Measurements from ENCODE around the gene PLIN1. TPM values are rescaled to one million over a fixed set of nuclear protein-coding genes. Genes with fewer than 3 reads are reported as not detected.
A peak's percentile ranks its signal among the peaks of the same experiment; 100 is the strongest.

PLIN1 gene
- under 0.01 and 0.22 TPM in 2 replicates for total RNA-seq (2012; rRNA removed)

- Histone ChIP-seq H3K4me3 (ENCODE audit: low read length) (no peak within 1 kb of the TSS), H3K9me3 (replicated peaks; ENCODE audit: low read length) (no peaks in the 10 kb centered on the region), H3K4me2 (ENCODE audit: low read length) (peak within 1 kb of the TSS; percentile 56), H3K9ac (ENCODE audit: low read depth, low read length) (no peak within 1 kb of the TSS), H3K27me3 (ENCODE audit: control insufficient read depth, insufficient read depth, low read length) (no peaks in the 10 kb centered on the region), H3K36me3 (ENCODE audit: insufficient read depth, low read length) (peaks cover 4% of the 10 kb centered on the region), H3K4me1 (ENCODE audit: control insufficient read depth, insufficient read depth, low read length) (peaks cover 21% of the 10 kb centered on the region)
Observed at GRCh38 chr15:89679212-89679611, at the start of gene PLIN1. Gene PLIN1 (minus strand): TSS chr15:89679367. CDS start chr15:89677489, 1,878 bp downstream.

GRCh38 chr15:89728254-89728653 is 49.1 kb upstream of the PLIN1 start:
- H3K9me3 ChIP-seq (replicated peaks; ENCODE audit: low read length): no peaks in the 10 kb centered on the region
- peaks cover 37% of the 10 kb centered on the region for H3K27me3 ChIP-seq (ENCODE audit: control insufficient read depth, insufficient read depth, low read length)
- H3K36me3 ChIP-seq (ENCODE audit: insufficient read depth, low read length): no peaks in the 10 kb centered on the region
- no peak overlapping the region for H3K4me3 ChIP-seq (ENCODE audit: low read length)
- H3K9ac ChIP-seq (ENCODE audit: low read depth, low read length): no peak overlapping the region
- no peak overlapping the region for H3K4me2 ChIP-seq (ENCODE audit: low read length)
- H3K4me1 ChIP-seq (ENCODE audit: control insufficient read depth, insufficient read depth, low read length): peaks cover 6% of the 10 kb centered on the region

GRCh38 chr15:89725064-89725463 is 45.9 kb upstream of the PLIN1 start:
- no peak overlapping the region for H3K4me3 ChIP-seq (ENCODE audit: low read length)
- no peak overlapping the region for H3K4me2 ChIP-seq (ENCODE audit: low read length)
- H3K9me3 ChIP-seq (replicated peaks; ENCODE audit: low read length): no peaks in the 10 kb centered on the region
- peaks cover 25% of the 10 kb centered on the region for H3K27me3 ChIP-seq (ENCODE audit: control insufficient read depth, insufficient read depth, low read length)
- H3K36me3 ChIP-seq (ENCODE audit: insufficient read depth, low read length): no peaks in the 10 kb centered on the region
- H3K4me1 ChIP-seq (ENCODE audit: control insufficient read depth, insufficient read depth, low read length): peaks cover 6% of the 10 kb centered on the region
- no peak overlapping the region for H3K9ac ChIP-seq (ENCODE audit: low read depth, low read length)

- no peaks in the 10 kb centered on the region for H3K9me3 ChIP-seq (replicated peaks; ENCODE audit: low read length)
- peaks cover 24% of the 10 kb centered on the region for H3K27me3 ChIP-seq (ENCODE audit: control insufficient read depth, insufficient read depth, low read length)
- no peak overlapping the region for H3K4me2 ChIP-seq (ENCODE audit: low read length)
- H3K4me1 ChIP-seq (ENCODE audit: control insufficient read depth, insufficient read depth, low read length): peaks cover 6% of the 10 kb centered on the region
- no peak overlapping the region for H3K4me3 ChIP-seq (ENCODE audit: low read length)
- H3K36me3 ChIP-seq (ENCODE audit: insufficient read depth, low read length): no peaks in the 10 kb centered on the region
- no peak overlapping the region for H3K9ac ChIP-seq (ENCODE audit: low read depth, low read length)
Observed at GRCh38 chr15:89724621-89725020, 45.5 kb upstream of the PLIN1 start.

GRCh38 chr15:89723031-89723430 is 43.9 kb upstream of the PLIN1 start:
- H3K9me3 ChIP-seq (replicated peaks; ENCODE audit: low read length): no peaks in the 10 kb centered on the region
- no peaks in the 10 kb centered on the region for H3K4me1 ChIP-seq (ENCODE audit: control insufficient read depth, insufficient read depth, low read length)
- no peak overlapping the region for H3K9ac ChIP-seq (ENCODE audit: low read depth, low read length)
- no peak overlapping the region for H3K4me3 ChIP-seq (ENCODE audit: low read length)
- H3K27me3 ChIP-seq (ENCODE audit: control insufficient read depth, insufficient read depth, low read length): peaks cover 29% of the 10 kb centered on the region
- H3K36me3 ChIP-seq (ENCODE audit: insufficient read depth, low read length): no peaks in the 10 kb centered on the region
- H3K4me2 ChIP-seq (ENCODE audit: low read length): no peak overlapping the region

GRCh38 chr15:89714775-89715174 is 35.6 kb upstream of the PLIN1 start:
- Histone ChIP-seq H3K4me2 (ENCODE audit: low read length) (no peak overlapping the region), H3K4me1 (ENCODE audit: control insufficient read depth, insufficient read depth, low read length) (no peaks in the 10 kb centered on the region), H3K9me3 (replicated peaks; ENCODE audit: low read length) (no peaks in the 10 kb centered on the region), H3K4me3 (ENCODE audit: low read length) (no peak overlapping the region), H3K9ac (ENCODE audit: low read depth, low read length) (no peak overlapping the region), H3K27me3 (ENCODE audit: control insufficient read depth, insufficient read depth, low read length) (peaks cover 36% of the 10 kb centered on the region), H3K36me3 (ENCODE audit: insufficient read depth, low read length) (no peaks in the 10 kb centered on the region)

GRCh38 chr15:89707577-89707976 is 28.4 kb upstream of the PLIN1 start:
- Histone ChIP-seq H3K27me3 (ENCODE audit: control insufficient read depth, insufficient read depth, low read length) (peaks cover 71% of the 10 kb centered on the region), H3K4me1 (ENCODE audit: control insufficient read depth, insufficient read depth, low read length) (no peaks in the 10 kb centered on the region), H3K9me3 (replicated peaks; ENCODE audit: low read length) (no peaks in the 10 kb centered on the region), H3K4me2 (ENCODE audit: low read length) (no peak overlapping the region), H3K4me3 (ENCODE audit: low read length) (no peak overlapping the region), H3K36me3 (ENCODE audit: insufficient read depth, low read length) (no peaks in the 10 kb centered on the region), H3K9ac (ENCODE audit: low read depth, low read length) (no peak overlapping the region)

- Histone ChIP-seq H3K9me3 (replicated peaks; ENCODE audit: low read length) (no peaks in the 10 kb centered on the region), H3K36me3 (ENCODE audit: insufficient read depth, low read length) (no peaks in the 10 kb centered on the region), H3K27me3 (ENCODE audit: control insufficient read depth, insufficient read depth, low read length) (peaks cover 74% of the 10 kb centered on the region), H3K4me1 (ENCODE audit: control insufficient read depth, insufficient read depth, low read length) (no peaks in the 10 kb centered on the region), H3K4me3 (ENCODE audit: low read length) (no peak overlapping the region), H3K9ac (ENCODE audit: low read depth, low read length) (no peak overlapping the region), H3K4me2 (ENCODE audit: low read length) (no peak overlapping the region)
Observed at GRCh38 chr15:89704411-89704810, 25.2 kb upstream of the PLIN1 start.

- no peak overlapping the region for H3K9ac ChIP-seq (ENCODE audit: low read depth, low read length)
- no peaks in the 10 kb centered on the region for H3K4me1 ChIP-seq (ENCODE audit: control insufficient read depth, insufficient read depth, low read length)
- H3K9me3 ChIP-seq (replicated peaks; ENCODE audit: low read length): no peaks in the 10 kb centered on the region
- H3K36me3 ChIP-seq (ENCODE audit: insufficient read depth, low read length): no peaks in the 10 kb centered on the region
- H3K4me3 ChIP-seq (ENCODE audit: low read length): no peak overlapping the region
- peaks cover 29% of the 10 kb centered on the region for H3K27me3 ChIP-seq (ENCODE audit: control insufficient read depth, insufficient read depth, low read length)
- no peak overlapping the region for H3K4me2 ChIP-seq (ENCODE audit: low read length)
Observed at GRCh38 chr15:89695198-89695597, 16.0 kb upstream of the PLIN1 start.

GRCh38 chr15:89693696-89694095 is 14.5 kb upstream of the PLIN1 start:
- Histone ChIP-seq H3K4me3 (ENCODE audit: low read length) (no peak overlapping the region), H3K4me1 (ENCODE audit: control insufficient read depth, insufficient read depth, low read length) (no peaks in the 10 kb centered on the region)

GRCh38 chr15:89693091-89693490 is 13.9 kb upstream of the PLIN1 start:
- Histone ChIP-seq H3K4me1 (ENCODE audit: control insufficient read depth, insufficient read depth, low read length) (no peaks in the 10 kb centered on the region), H3K9ac (ENCODE audit: low read depth, low read length) (no peak overlapping the region), H3K4me2 (ENCODE audit: low read length) (no peak overlapping the region), H3K27me3 (ENCODE audit: control insufficient read depth, insufficient read depth, low read length) (peaks cover 12% of the 10 kb centered on the region), H3K4me3 (ENCODE audit: low read length) (no peak overlapping the region), H3K36me3 (ENCODE audit: insufficient read depth, low read length) (no peaks in the 10 kb centered on the region), H3K9me3 (replicated peaks; ENCODE audit: low read length) (no peaks in the 10 kb centered on the region)

More at GRCh38 chr15:89693696-89694095, 14.5 kb upstream of the PLIN1 start:
- Histone ChIP-seq H3K27me3 (ENCODE audit: control insufficient read depth, insufficient read depth, low read length) (peaks cover 16% of the 10 kb centered on the region), H3K4me2 (ENCODE audit: low read length) (no peak overlapping the region), H3K36me3 (ENCODE audit: insufficient read depth, low read length) (no peaks in the 10 kb centered on the region), H3K9me3 (replicated peaks; ENCODE audit: low read length) (no peaks in the 10 kb centered on the region), H3K9ac (ENCODE audit: low read depth, low read length) (no peak overlapping the region)

- Histone ChIP-seq H3K9me3 (replicated peaks; ENCODE audit: low read length) (no peaks in the 10 kb centered on the region), H3K36me3 (ENCODE audit: insufficient read depth, low read length) (no peaks in the 10 kb centered on the region), H3K4me2 (ENCODE audit: low read length) (peak within 1 kb of the TSS; percentile 95), H3K9ac (ENCODE audit: low read depth, low read length) (peak within 1 kb of the TSS; percentile 70), H3K27me3 (ENCODE audit: control insufficient read depth, insufficient read depth, low read length) (peaks cover 6% of the 10 kb centered on the region), H3K4me3 (ENCODE audit: low read length) (peak within 1 kb of the TSS; percentile 93), H3K4me1 (ENCODE audit: control insufficient read depth, insufficient read depth, low read length) (no peaks in the 10 kb centered on the region)
Observed at GRCh38 chr15:89690276-89691218, 11.4 kb upstream of the PLIN1 start, which contains the start of the genes PEX11A and WDR93. Gene PEX11A (minus strand): TSS chr15:89690754. CDS start chr15:89690632, 122 bp downstream. Gene WDR93 (plus strand): TSS chr15:89690811. CDS start chr15:89701747, 10,936 bp downstream.
